Suprapubic skin (tissue), 3 donors: Measurements from ENCODE around the gene GTF3C2.
"Not testable (repeated sequence)": the region's sequence is repeated elsewhere in the genome, so short reads cannot be mapped to it uniquely, and the experiment has no call there.

ENCODE experiments used
- CTCF ChIP-seq, 2 donors: fragments of 200-600 bp in 1 of 2; fragments of 450-650 bp in 1 of 2; sonication (generic) in 1 of 2; IDR thresholded peaks; one replicate each; pipeline ENCODE4 v1.5.1; 2016 to 2019; ENCODE audit warnings: antibody characterized with exemption in 2 of 2, mild to moderate bottlenecking in 1 of 2, moderate library complexity in 1 of 2
- POLR2AphosphoS5 ChIP-seq, 3 donors: sonication (generic); formaldehyde crosslinking; IDR thresholded peaks; one replicate each; pipeline ENCODE4 v1.6.1; 2017; ENCODE audit warnings: antibody characterized with exemption in 3 of 3

- TF ChIP-seq POLR2AphosphoS5, CTCF (IDR thresholded peaks at IDR 0.05): not testable (repeated sequence)
Observed at GRCh38 chr2:27319839-27320238, 36.7 kb downstream of the GTF3C2 start.
